Eye (tissue), 1 donor: ENCODE results near the gene DENND1A.

ENCODE experiments used
- DNase-seq: peaks from one replicate; pipeline ENCODE4 v3.0.0-alpha.2; 2015

The DENND1A gene

GRCh38 chr9:123395689-123396511 is 534.0 kb downstream of the DENND1A start:
- DNase-seq = peak; percentile 60

- peak; percentile 90 for DNase-seq
These were observed 534.6 kb downstream of the DENND1A start for GRCh38 chr9:123395276-123395688.

GRCh38 chr9:123394291-123395235 is 535.4 kb downstream of the DENND1A start:
- no peak for DNase-seq

- DNase-seq = no peak
These were observed 537.1 kb downstream of the DENND1A start for GRCh38 chr9:123392802-123393201.

- no peak for DNase-seq
These were observed 538.0 kb downstream of the DENND1A start for GRCh38 chr9:123391946-123392345.

- no peak for DNase-seq
These were observed 538.7 kb downstream of the DENND1A start for GRCh38 chr9:123391233-123391632.

GRCh38 chr9:123390337-123391135 is 539.4 kb downstream of the DENND1A start:
- DNase-seq = no peak

- DNase-seq = no peak
These were observed 540.2 kb downstream of the DENND1A start for GRCh38 chr9:123389698-123390097.

- no peak for DNase-seq
These were observed 540.9 kb downstream of the DENND1A start for GRCh38 chr9:123389070-123389469.

- DNase-seq = no peak
These were observed 542.2 kb downstream of the DENND1A start for GRCh38 chr9:123387686-123388085.

GRCh38 chr9:123383512-123384170 is 546.3 kb downstream of the DENND1A start:
- DNase-seq = no peak

- DNase-seq = no peak
These were observed 547.0 kb downstream of the DENND1A start for GRCh38 chr9:123382653-123383511.

GRCh38 chr9:123380852-123381705 is 548.8 kb downstream of the DENND1A start:
- no peak for DNase-seq

- no peak for DNase-seq
These were observed 550.8 kb downstream of the DENND1A start for GRCh38 chr9:123378956-123379660.

GRCh38 chr9:123378025-123378424 is 551.9 kb downstream of the DENND1A start:
- no peak for DNase-seq

- DNase-seq = peak; percentile 80
These were observed 552.5 kb downstream of the DENND1A start for GRCh38 chr9:123377211-123377971.

- no peak for DNase-seq
These were observed 553.5 kb downstream of the DENND1A start for GRCh38 chr9:123376218-123377071.
